SH-SY5Y (cell line): ENCODE measurements around the gene SUCLG2.

Source experiments
- GATA2 ChIP-seq: IDR thresholded peaks from 2 replicates; pipeline ENCODE4 v1.6.1; 2011; ENCODE audit warnings: mild to moderate bottlenecking, low read depth, low read length
- GATA3 ChIP-seq: IDR thresholded peaks from 2 replicates; pipeline ENCODE4 v1.6.1; 2011; ENCODE audit warnings: low read depth, mild to moderate bottlenecking, low read length, moderate library complexity

DNA sequence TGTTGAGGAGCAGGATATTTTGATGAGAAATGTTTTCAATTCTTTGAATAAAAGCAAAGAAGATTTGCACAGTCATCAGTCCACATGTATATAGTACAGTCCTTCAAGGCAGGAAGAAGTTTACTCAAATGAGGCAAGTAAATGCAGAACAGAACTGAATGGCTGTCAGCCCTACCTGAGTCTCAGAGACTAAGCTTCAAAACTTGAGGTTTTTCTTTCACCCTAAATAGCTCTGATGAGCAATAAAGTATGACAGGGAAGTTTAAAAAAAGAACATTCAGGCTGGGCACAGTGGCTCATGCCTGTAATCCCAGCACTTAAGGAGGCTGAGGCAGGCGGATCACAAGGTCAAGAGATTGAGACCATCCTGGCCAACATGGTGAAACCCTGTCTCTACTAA lies 232.5 kb downstream of the SUCLG2 start:
- TF ChIP-seq GATA2 (no peak), GATA3 (no peak)
